Osteocyte (in vitro differentiated cells): Measurements from ENCODE around the gene NHLRC4. TPM values are rescaled to one million over a fixed set of nuclear protein-coding genes. Genes with fewer than 3 reads are reported as not detected.
"Not testable (repeated sequence)": the region's sequence is repeated elsewhere in the genome, so short reads cannot be mapped to it uniquely, and the experiment has no call there.

Source experiments
- DNase-seq: peaks from one replicate; pipeline ENCODE4 v3.0.0; 2021; ENCODE audit warnings: mixed read lengths; ENCODE audit not compliant: unreplicated experiment; ENCODE audit errors: extremely low spot score
- H3K27ac Mint-ChIP-seq: one replicate; pipeline ENCODE4 v1.8.0; 2021; ENCODE audit warnings: mild to moderate bottlenecking, mixed read lengths; ENCODE audit not compliant: unreplicated experiment
- H3K27me3 Mint-ChIP-seq: one replicate; pipeline ENCODE4 v1.8.0; 2021; ENCODE audit warnings: mixed read lengths; ENCODE audit not compliant: unreplicated experiment
- H3K36me3 Mint-ChIP-seq: one replicate; pipeline ENCODE4 v1.8.0; 2021; ENCODE audit warnings: mixed read lengths; ENCODE audit not compliant: unreplicated experiment
- H3K4me1 Mint-ChIP-seq: one replicate; pipeline ENCODE4 v1.8.0; 2021; ENCODE audit warnings: mixed read lengths; ENCODE audit not compliant: unreplicated experiment
- H3K4me3 Mint-ChIP-seq: one replicate; pipeline ENCODE4 v1.8.0; 2021; ENCODE audit warnings: mild to moderate bottlenecking, moderate library complexity, mixed read lengths; ENCODE audit not compliant: unreplicated experiment
- H3K9me3 Mint-ChIP-seq: one replicate; pipeline ENCODE4 v1.8.0; 2021; ENCODE audit warnings: mixed read lengths; ENCODE audit not compliant: unreplicated experiment
- CTCF ChIP-seq: fragments of 200-600 bp; sonication (generic); IDR thresholded peaks from 2 replicates; pipeline ENCODE4 v1.5.0; 2021; ENCODE audit warnings: antibody characterized with exemption, mild to moderate bottlenecking, moderate library complexity
- total RNA-seq: library from RNA; stranded (reverse); gene quantifications from 2 replicates; pipeline ENCODE4 v1.2.1, GENCODE V29; 2021

The NHLRC4 gene
- total RNA-seq, 1 donor from 2014 or later: 1.7 TPM

- H3K4me1 Mint-ChIP-seq: peaks cover 28% of the 10 kb centered on the region
- H3K36me3 Mint-ChIP-seq: peaks cover 13% of the 10 kb centered on the region
- H3K4me3 Mint-ChIP-seq: no peak overlapping the region
- no peaks in the 10 kb centered on the region for H3K27me3 Mint-ChIP-seq
- peak overlapping the region; percentile 61 for H3K27ac Mint-ChIP-seq
- DNase-seq: no peak
- TF ChIP-seq CTCF: no peak
- no peaks in the 10 kb centered on the region for H3K9me3 Mint-ChIP-seq
Measured at GRCh38 chr16:593406-593805, 26.6 kb downstream of the NHLRC4 start.

- peak overlapping the region; percentile 61 for H3K27ac Mint-ChIP-seq
Measured at GRCh38 chr16:593807-594206, 27.0 kb downstream of the NHLRC4 start.

GRCh38 chr16:595094-595528, 28.3 kb downstream of the NHLRC4 start:
- peaks cover 27% of the 10 kb centered on the region for H3K4me1 Mint-ChIP-seq
- no peak for TF ChIP-seq CTCF
- H3K27me3 Mint-ChIP-seq: no peaks in the 10 kb centered on the region
- H3K4me3 Mint-ChIP-seq: no peak overlapping the region
- peaks cover 14% of the 10 kb centered on the region for H3K36me3 Mint-ChIP-seq
- DNase-seq: no peak
- no peak overlapping the region for H3K27ac Mint-ChIP-seq
- no peaks in the 10 kb centered on the region for H3K9me3 Mint-ChIP-seq

More at GRCh38 chr16:593807-594206, 27.0 kb downstream of the NHLRC4 start:
- H3K27me3 Mint-ChIP-seq: no peaks in the 10 kb centered on the region
- H3K4me1 Mint-ChIP-seq: peaks cover 27% of the 10 kb centered on the region
- DNase-seq: no peak
- H3K9me3 Mint-ChIP-seq: no peaks in the 10 kb centered on the region
- H3K36me3 Mint-ChIP-seq: peaks cover 13% of the 10 kb centered on the region
- no peak overlapping the region for H3K4me3 Mint-ChIP-seq
- TF ChIP-seq CTCF: no peak

GRCh38 chr16:595942-596735, 29.3 kb downstream of the NHLRC4 start:
- peaks cover 19% of the 10 kb centered on the region for H3K4me1 Mint-ChIP-seq
- H3K36me3 Mint-ChIP-seq: peaks cover 14% of the 10 kb centered on the region
- no peak overlapping the region for H3K4me3 Mint-ChIP-seq
- H3K9me3 Mint-ChIP-seq: no peaks in the 10 kb centered on the region
- H3K27ac Mint-ChIP-seq: no peak overlapping the region
- TF ChIP-seq CTCF: no peak
- no peaks in the 10 kb centered on the region for H3K27me3 Mint-ChIP-seq
- no peak for DNase-seq

GRCh38 chr16:596736-597060, 29.9 kb downstream of the NHLRC4 start:
- Mint-ChIP-seq H3K27me3 (no peaks in the 10 kb centered on the region), H3K27ac (no peak overlapping the region), H3K4me3 (no peak overlapping the region), H3K9me3 (no peaks in the 10 kb centered on the region), H3K4me1 (peaks cover 17% of the 10 kb centered on the region), H3K36me3 (peaks cover 14% of the 10 kb centered on the region)
- DNase-seq: no peak
- no peak for TF ChIP-seq CTCF

- Mint-ChIP-seq H3K36me3 (peaks cover 14% of the 10 kb centered on the region), H3K4me1 (peaks cover 11% of the 10 kb centered on the region)
- not testable (repeated sequence) for DNase-seq, H3K27me3 Mint-ChIP-seq, H3K9me3 Mint-ChIP-seq, H3K27ac Mint-ChIP-seq, H3K4me3 Mint-ChIP-seq
Measured at GRCh38 chr16:597655-598054, 30.9 kb downstream of the NHLRC4 start.
